H1 (cell line): Measurements from ENCODE around the gene GUF1. TPM values are rescaled to one million over a fixed set of nuclear protein-coding genes. Genes with fewer than 3 reads are reported as not detected.

Experiments
- HDAC2 ChIP-seq, 2 experiments: fragments of 300-600 bp in 1 of 2; sonication (generic) in 1 of 2; IDR thresholded peaks; 2 replicates each; pipeline ENCODE4 v1.6.1; 2011 to 2012; ENCODE audit warnings: low read depth in 2 of 2, low read length in 2 of 2, mild to moderate bottlenecking in 2 of 2, moderate library complexity in 2 of 2, borderline replicate concordance in 1 of 2, inconsistent platforms in 1 of 2
- HDAC6 ChIP-seq: IDR thresholded peaks from one replicate; pipeline ENCODE4 v1.7.1; 2012; ENCODE audit warnings: low read depth, mild to moderate bottlenecking, inconsistent platforms, low read length, moderate library complexity
- MAX ChIP-seq: IDR thresholded peaks from 2 replicates; pipeline ENCODE4 v1.6.1; 2012; ENCODE audit warnings: inconsistent platforms
- USF2 ChIP-seq: IDR thresholded peaks from 2 replicates; pipeline ENCODE4 v1.6.1; 2011; ENCODE audit warnings: low read length, improper control_type of control experiment
- polyA plus RNA-seq, 7 experiments: library from polyadenylated mRNA; depleted of rRNA in 3 of 7; stranded (reverse) in 5 of 7; unstranded in 2 of 7; fragments of >200 nt in 5 of 7; fragments of 200-250 nt in 2 of 7; gene quantifications; 1 replicate in 5 of 7; 2 replicates in 1 of 7; 4 replicates in 1 of 7; pipeline versions ENCODE4 v1.2.1 to v1.2.3, GENCODE V29; 2011 to 2013; ENCODE audit warnings: missing spikeins in 2 of 7, mixed read lengths in 2 of 7
- total RNA-seq: library from RNA; stranded (reverse); fragmentation: NEBNext Ultra II Directional; extraction: Animal tissue kit (Norgen Biotek cat#: 25700); gene quantifications from 2 replicates; pipeline ENCODE4 v1.2.1, GENCODE V29; 2021

GUF1 gene
- total and polyA plus RNA-seq, 2 of the 8 experiments (the other 6 are each of a cell fraction or from before 2014, with no cell fraction given), result 14.8 to 30.6 TPM

GRCh38 chr4:44722001-44722400, 43.8 kb downstream of the GUF1 start (continued):
- TF ChIP-seq USF2, result no peak
- no peak for TF ChIP-seq HDAC6
- TF ChIP-seq MAX, result no peak
- TF ChIP-seq HDAC2 (IDR thresholded peaks at IDR 0.05; ENCODE audit: borderline replicate concordance in 1 of 2, low read depth in 2 of 2, low read length in 2 of 2), result no peak
